Duodenal mucosa (tissue), 2 donors: ENCODE measurements around the gene PLB1.
A peak's percentile ranks its signal among the peaks of the same experiment; 100 is the strongest.

Experiments
- H3K27ac ChIP-seq: one replicate; pipeline ENCODE4 v1.7.0; 2013; ENCODE audit warnings: low read depth, low read length
- H3K27me3 ChIP-seq, 2 donors: one replicate each; pipeline ENCODE4 v1.7.0; 2013; ENCODE audit warnings: low read length in 2 of 2, control low read depth in 1 of 2; ENCODE audit not compliant: insufficient read depth in 2 of 2, control insufficient read depth in 1 of 2
- H3K36me3 ChIP-seq, 2 donors: one replicate each; pipeline ENCODE4 v1.7.0; 2013; ENCODE audit warnings: low read length in 2 of 2, control low read depth in 1 of 2; ENCODE audit not compliant: insufficient read depth in 2 of 2, control insufficient read depth in 1 of 2
- H3K4me1 ChIP-seq, 2 donors: one replicate each; pipeline ENCODE4 v1.7.0; 2013; ENCODE audit warnings: low read length in 2 of 2, control low read depth in 1 of 2; ENCODE audit not compliant: insufficient read depth in 2 of 2, control insufficient read depth in 1 of 2
- H3K4me3 ChIP-seq, 2 donors: one replicate each; pipeline ENCODE4 v1.7.0; 2013; ENCODE audit warnings: low read length in 2 of 2, low read depth in 1 of 2
- H3K9ac ChIP-seq, 2 donors: one replicate each; pipeline ENCODE4 v1.7.0; 2013; ENCODE audit warnings: low read length in 2 of 2, low read depth in 1 of 2
- H3K9me3 ChIP-seq, 2 donors: one replicate each; pipeline ENCODE4 v1.7.0; 2013; ENCODE audit warnings: low read length in 2 of 2, control low read depth in 1 of 2; ENCODE audit not compliant: control insufficient read depth in 1 of 2

Gene PLB1

DNA sequence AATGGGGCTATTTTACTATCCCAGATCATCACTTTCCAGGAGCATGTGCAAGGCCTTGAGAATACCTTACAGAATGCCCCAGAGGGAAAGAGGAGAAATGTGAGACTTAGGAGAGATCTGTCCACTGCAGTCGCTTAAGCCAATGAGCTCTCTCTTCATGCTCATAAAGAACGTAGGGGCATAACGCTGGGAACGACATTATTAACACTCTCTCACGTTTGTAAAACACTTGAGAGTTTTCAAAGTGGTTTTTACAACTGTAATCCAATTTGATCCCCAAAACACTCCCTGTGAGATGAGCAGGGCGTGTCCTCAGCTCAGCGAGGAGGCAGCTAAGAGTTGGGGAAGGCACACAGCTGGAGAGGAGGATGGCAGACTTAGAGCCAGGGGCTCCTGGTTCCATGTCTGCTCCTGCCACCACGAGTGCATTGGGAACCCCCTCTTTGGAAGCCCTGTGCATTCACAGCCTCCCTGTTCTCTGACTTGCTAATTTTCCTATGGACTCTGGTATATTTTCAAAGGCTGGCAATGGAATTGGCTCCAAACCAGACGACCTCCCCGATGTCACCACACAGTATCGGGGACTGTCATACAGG, 97.4 kb downstream of the PLB1 start:
- no peak overlapping the region for H3K27ac ChIP-seq
- no peaks in the 10 kb centered on the region for H3K36me3 ChIP-seq
- peaks cover 13 to 20% of the 10 kb centered on the region in 2 donors for H3K4me1 ChIP-seq
- H3K27me3 ChIP-seq, result no peaks in the 10 kb centered on the region
- no peak overlapping the region for H3K9ac ChIP-seq
- H3K4me3 ChIP-seq, result no peak overlapping the region
- no peaks in the 10 kb centered on the region for H3K9me3 ChIP-seq

DNA sequence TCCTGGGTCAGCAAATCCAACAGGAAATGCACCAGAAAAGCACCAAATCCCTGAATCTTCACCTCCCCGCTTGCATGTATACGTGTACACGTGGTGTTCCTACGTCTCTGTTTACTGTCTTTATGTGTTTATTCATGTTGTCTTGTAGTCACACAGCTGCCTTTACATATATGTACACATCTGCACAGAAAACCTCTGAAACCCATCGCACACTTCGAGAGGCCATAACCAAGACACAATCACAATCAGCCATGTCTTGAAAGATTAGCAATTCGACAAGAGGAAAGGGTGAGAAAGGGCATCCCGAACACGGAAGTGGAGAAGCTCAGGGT, 98.1 kb downstream of the PLB1 start:
- Histone ChIP-seq H3K9ac (peak overlapping the region; percentile 14 to 41), H3K27ac (peak overlapping the region; percentile 26), H3K27me3 (no peaks in the 10 kb centered on the region), H3K4me1 (peaks cover 13 to 20% of the 10 kb centered on the region in 2 donors), H3K36me3 (no peaks in the 10 kb centered on the region), H3K4me3 (peak overlapping the region; percentile 33 to 57), H3K9me3 (no peaks in the 10 kb centered on the region)

DNA sequence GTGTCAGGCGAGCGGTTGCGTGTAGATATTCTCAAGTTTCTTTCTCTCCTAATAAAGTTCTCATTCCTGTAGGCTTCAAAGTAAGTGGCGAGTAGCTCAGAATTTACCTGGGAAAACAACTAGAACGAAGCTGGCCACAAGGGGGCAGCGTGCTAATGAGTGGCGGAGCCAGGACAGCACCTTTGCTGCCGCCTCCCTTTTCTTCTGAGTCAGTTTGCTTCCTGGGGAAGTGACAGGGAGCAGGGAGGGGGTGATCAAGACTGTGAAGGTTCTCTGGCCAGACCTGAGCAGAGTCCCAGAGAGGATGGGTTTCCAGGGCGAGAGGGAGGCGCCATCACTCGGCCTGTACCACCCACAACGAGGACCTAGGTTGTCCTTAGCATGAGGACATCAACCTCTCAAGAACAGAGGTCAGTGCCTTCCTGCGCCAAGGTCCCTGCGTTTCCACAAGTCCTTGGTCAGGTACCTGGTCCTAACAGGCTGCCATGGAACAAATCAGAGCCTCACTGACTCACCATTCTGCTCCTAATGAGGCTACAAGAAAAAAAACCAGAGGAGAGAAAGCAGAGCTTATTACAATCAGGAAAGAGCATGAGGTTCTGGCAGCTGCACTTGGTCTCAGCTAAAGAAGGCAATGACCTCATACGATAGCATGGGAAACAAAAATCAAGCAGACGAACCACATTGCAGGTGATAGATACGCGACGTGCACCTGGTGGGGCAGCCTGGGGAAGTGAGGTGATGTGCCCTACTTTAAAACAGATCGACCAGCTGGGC, 98.7 kb downstream of the PLB1 start:
- Histone ChIP-seq H3K27me3 (no peaks in the 10 kb centered on the region), H3K4me1 (peaks cover 13 to 20% of the 10 kb centered on the region in 2 donors), H3K9ac (peak overlapping the region; percentile 14 to 41), H3K36me3 (no peaks in the 10 kb centered on the region), H3K9me3 (no peaks in the 10 kb centered on the region), H3K4me3 (peak overlapping the region; percentile 36 to 57), H3K27ac (no peak overlapping the region)

DNA sequence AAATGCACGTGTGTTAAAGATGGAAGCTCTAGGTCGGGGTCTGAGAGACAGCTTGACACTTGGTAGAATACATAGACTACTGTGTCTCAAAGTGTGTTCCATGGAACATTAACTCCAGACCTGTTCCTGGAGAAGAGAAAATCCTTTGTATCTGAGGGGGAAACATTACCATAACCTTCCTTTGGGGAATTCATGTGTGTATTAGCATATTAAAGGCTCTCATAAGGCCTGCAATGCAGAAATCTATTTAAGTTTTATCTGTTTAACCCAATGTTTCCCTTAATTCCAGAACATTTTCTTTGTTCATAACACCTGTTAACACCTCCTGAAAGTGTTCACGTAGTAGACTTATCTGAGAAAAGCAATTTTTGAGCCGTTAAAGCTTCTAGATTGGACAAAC, 99.5 kb downstream of the PLB1 start:
- no peak overlapping the region for H3K9ac ChIP-seq
- H3K27ac ChIP-seq, result peak overlapping the region; percentile 22
- no peaks in the 10 kb centered on the region for H3K36me3 ChIP-seq
- peaks cover 13 to 20% of the 10 kb centered on the region in 2 donors for H3K4me1 ChIP-seq
- H3K27me3 ChIP-seq, result no peaks in the 10 kb centered on the region
- no peaks in the 10 kb centered on the region for H3K9me3 ChIP-seq
- H3K4me3 ChIP-seq, result no peak overlapping the region

DNA sequence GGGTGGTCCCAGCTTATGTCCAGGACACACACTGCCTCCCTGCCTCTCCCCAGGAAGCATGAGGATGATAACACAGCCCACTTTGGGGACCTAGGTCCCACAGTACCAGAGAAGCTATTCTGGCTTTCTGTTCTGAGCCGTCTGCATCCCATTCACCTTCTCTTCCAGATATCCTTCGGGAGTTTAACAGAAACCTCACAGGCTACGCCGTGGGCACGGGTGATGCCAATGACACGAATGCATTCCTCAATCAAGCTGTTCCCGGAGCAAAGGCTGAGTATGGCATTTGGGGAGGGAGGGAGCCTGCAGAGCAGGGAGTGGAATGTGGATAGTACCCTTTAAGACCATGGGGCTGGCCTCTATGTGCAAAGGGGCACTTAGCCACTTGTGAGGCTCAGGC, 102.6 kb downstream of the PLB1 start:
- Histone ChIP-seq H3K4me3 (no peak overlapping the region), H3K27me3 (no peaks in the 10 kb centered on the region), H3K9ac (no peak overlapping the region), H3K36me3 (no peaks in the 10 kb centered on the region), H3K4me1 (peaks cover 16 to 18% of the 10 kb centered on the region in 2 donors), H3K27ac (no peak overlapping the region), H3K9me3 (no peaks in the 10 kb centered on the region)

DNA sequence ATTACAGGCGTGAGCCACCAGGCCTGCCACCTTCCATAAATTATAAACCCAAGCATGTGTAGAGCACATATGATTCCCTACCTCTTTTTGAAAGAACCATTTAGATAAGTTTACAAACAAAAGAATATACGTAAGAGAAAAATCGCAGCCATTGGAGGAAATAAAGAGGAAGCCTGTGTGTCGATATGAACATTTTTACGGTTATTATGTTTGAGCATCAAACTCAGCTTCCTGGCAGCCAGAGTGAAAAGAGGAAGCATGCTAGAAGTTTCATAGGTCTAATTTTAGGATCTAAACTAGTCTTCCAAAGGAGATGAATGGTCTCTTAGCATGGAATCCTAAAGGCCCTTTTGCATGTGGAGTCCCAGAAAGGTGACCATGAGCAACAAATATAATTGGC, 104.3 kb downstream of the PLB1 start:
- Histone ChIP-seq H3K27me3 (no peaks in the 10 kb centered on the region), H3K9me3 (no peaks in the 10 kb centered on the region), H3K4me1 (peaks cover under 1 to 4% of the 10 kb centered on the region in 2 donors), H3K36me3 (no peaks in the 10 kb centered on the region), H3K9ac (no peak overlapping the region), H3K4me3 (no peak overlapping the region), H3K27ac (no peak overlapping the region)

DNA sequence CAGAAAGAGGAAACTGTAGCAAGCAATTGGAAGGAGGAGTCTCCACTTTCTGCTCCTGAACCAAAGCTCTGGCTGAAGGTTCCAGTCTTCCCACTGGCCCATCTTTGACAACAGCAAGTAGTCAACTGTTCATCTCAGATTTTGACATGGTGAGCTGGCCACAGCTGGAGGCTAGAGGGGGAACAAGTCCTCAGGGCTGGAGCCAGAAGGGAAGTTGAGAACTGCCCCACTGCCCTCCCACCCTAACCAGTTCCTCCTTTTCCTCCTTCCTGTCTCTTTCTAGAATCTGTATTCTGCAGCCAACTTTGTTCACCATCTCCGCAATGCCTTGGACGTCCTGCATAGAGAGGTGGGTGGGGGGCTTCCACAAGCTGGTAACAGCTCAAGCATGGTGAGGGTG, 105.8 kb downstream of the PLB1 start:
- no peak overlapping the region for H3K27ac ChIP-seq
- H3K4me1 ChIP-seq, result peaks cover 0 to 4% of the 10 kb centered on the region in 2 donors
- no peaks in the 10 kb centered on the region for H3K27me3 ChIP-seq
- no peak overlapping the region for H3K9ac ChIP-seq
- no peak overlapping the region for H3K4me3 ChIP-seq
- H3K36me3 ChIP-seq, result no peaks in the 10 kb centered on the region
- no peaks in the 10 kb centered on the region for H3K9me3 ChIP-seq

DNA sequence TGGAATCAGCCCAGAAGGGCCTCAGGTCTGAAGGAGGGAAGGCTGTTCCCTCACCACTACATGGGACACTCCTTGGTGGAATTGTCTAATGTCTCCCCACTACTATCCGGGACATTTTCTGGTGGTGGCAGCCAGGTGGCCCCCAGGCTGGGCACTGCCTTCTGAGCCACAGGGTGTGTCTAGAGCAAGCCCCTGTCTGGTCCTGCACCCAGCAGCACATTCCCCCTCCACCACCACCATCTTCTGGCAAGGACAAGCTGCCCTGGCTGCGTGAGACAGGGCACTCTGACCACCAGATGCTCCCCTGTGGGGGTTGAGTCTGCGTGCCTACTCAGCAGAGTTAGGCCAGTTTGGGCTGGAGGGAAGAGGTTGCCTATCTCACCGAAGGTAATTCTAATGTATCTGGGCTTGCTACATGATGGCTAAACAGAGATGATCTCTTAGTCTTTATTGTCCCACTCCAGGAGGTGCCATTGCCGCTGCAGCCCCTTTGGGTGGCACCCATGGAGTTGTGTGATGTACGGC, 106.3 kb downstream of the PLB1 start:
- Histone ChIP-seq H3K36me3 (no peaks in the 10 kb centered on the region), H3K9me3 (no peaks in the 10 kb centered on the region), H3K9ac (no peak overlapping the region), H3K4me1 (peaks cover 0 to 4% of the 10 kb centered on the region in 2 donors), H3K27me3 (no peaks in the 10 kb centered on the region), H3K4me3 (peak overlapping the region in 1 of 2 donors; percentile 6), H3K27ac (no peak overlapping the region)

DNA sequence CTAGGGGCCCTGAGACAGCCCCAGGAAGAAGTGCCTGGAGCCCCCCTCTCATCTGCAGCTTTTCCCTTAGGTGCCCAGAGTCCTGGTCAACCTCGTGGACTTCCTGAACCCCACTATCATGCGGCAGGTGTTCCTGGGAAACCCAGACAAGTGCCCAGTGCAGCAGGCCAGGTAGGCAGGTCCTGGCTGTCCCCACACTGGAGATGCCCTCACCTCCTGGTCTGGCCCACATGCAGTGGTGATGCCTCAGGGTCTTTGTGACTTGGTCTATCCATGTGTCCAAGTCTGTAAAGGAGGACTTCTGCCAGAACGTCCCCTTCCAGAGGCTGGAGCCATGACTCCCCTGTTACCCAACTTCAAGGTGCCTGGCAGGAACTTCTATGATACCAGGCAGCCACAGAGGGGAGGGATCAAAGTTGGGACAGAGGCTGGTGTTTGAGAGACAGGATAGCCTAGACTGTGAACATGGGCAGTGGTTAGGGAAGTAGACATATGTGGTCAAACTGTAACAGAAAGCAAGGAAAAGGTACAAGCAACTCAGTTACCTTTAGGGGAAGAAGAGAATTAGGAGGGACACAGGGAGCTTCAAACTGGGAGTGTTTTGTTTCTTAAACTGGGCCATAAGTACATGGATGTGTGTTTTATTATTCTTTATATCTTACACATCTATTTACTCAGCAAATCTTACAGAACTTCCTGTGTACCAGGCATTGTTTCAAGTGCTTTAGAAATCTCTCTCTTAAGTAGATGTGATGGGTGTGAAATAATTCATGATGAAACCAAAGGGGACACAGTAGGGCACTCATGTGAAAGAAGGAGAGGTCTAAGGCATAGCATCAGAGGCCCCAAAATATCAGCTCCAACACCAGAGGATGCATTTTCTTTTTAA, 107.1 kb downstream of the PLB1 start:
- Histone ChIP-seq H3K9ac (no peak overlapping the region), H3K27ac (no peak overlapping the region), H3K4me3 (peak overlapping the region in 1 of 2 donors; percentile 6), H3K4me1 (peaks cover 0 to 4% of the 10 kb centered on the region in 2 donors), H3K36me3 (no peaks in the 10 kb centered on the region), H3K9me3 (no peaks in the 10 kb centered on the region), H3K27me3 (no peaks in the 10 kb centered on the region)

DNA sequence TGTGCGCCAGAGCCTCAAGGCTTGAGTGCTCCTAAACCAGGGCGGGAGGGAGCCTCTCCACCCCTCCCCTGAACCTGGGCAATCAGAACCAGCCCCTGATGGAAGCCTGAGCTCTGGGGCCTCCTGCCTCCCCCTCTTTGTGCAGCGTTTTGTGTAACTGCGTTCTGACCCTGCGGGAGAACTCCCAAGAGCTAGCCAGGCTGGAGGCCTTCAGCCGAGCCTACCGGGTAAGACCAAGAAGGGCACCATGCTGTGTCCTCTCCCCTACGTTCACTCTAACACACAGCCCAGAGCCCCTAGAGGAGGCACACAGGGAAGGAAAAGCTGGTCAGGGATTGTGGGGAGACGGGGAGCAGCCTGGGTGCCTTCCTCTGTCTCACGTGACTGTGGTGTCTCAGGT, 108.0 kb downstream of the PLB1 start:
- Histone ChIP-seq H3K27me3 (no peaks in the 10 kb centered on the region), H3K4me3 (no peak overlapping the region), H3K27ac (no peak overlapping the region), H3K9ac (no peak overlapping the region), H3K4me1 (peaks cover 0 to 4% of the 10 kb centered on the region in 2 donors), H3K9me3 (no peaks in the 10 kb centered on the region), H3K36me3 (no peaks in the 10 kb centered on the region)
